ENCODE measurements around the gene SLC44A3. TPM values are rescaled to one million over a fixed set of nuclear protein-coding genes. Genes with fewer than 3 reads are reported as not detected.

The SLC44A3 gene
- total RNA-seq, 2 experiments from 2014 or later = not detected

DNA sequence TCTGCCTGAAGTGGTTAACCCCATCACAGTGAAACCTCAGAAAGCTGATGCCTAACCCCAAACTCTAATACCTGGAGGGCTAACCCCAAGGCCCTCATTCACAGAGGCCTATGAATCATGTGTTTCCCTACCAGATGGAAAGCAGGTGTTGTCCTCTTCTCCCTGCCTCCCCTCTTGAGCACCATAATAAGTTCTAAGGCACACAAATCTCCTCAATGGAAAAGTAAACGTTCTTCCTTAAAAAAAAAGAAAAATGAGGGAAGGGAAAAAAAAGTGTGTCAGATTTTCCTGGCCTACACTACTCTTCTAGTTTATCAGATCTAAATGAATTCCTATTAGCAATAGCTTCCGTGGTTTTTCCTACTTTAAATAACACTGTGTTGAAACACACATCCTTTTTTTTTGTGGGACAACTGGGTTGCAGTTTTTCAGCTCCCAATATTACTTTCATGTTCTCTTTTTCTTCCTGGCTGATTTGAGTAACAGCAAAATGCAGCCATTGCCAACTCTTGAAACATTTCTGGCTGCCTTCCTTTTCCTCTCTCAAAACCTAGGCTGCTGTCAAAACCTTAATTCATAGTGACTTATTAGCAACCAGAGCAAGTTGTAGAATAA, 43.2 kb downstream of the SLC44A3 start:
- DNase-seq (no peak), ATAC-seq (no peak)
- H3K36me3 Mint-ChIP-seq (ENCODE audit: low read depth) = no peaks in the 10 kb centered on the region
- CTCF ChIA-PET = interaction anchor here (1.4 to 4.6 kb wide), 3 partner anchors 9 to 181 kb away, joined by 4 to 31 read pairs (median 13); no protein-coding TSS in a partner anchor
- no peaks in the 10 kb centered on the region for H3K4me1 Mint-ChIP-seq (ENCODE audit: low read depth)
- H3K27me3 Mint-ChIP-seq = peaks cover 2% of the 10 kb centered on the region
- no peaks in the 10 kb centered on the region for H3K9me3 Mint-ChIP-seq
- no peak for TF ChIP-seq CTCF (IDR thresholded peaks at IDR 0.05)
- H3K4me3 Mint-ChIP-seq = no peak overlapping the region
- H3K27ac Mint-ChIP-seq = no peak overlapping the region
- POLR2A ChIA-PET = no interaction called here
- intact Hi-C loops (cut with micrococcal nuclease) = no loop called here

DNA sequence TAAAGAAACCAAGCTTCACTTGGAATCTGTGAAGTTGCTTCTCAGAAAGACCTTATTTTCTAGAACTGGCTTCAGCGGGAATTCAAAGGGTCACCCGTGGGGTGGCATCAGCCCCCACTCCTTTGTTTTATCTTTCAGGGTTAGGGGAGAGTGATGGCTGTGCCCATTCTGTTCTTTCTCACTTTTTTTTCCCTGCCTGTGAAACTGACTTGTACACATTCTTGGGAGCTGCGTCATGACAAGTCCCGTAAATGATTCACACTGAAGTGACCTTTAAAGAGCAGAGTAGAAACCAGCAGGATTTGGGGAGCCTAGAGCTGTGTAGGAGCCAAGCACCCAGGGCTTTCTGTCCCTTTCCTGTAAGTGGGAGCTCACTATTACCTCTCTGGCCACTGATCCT, 43.8 kb downstream of the SLC44A3 start:
- Mint-ChIP-seq H3K27me3 (peaks cover 2% of the 10 kb centered on the region), H3K36me3 (ENCODE audit: low read depth) (no peaks in the 10 kb centered on the region), H3K27ac (no peak overlapping the region), H3K9me3 (no peaks in the 10 kb centered on the region), H3K4me1 (ENCODE audit: low read depth) (no peaks in the 10 kb centered on the region), H3K4me3 (no peak overlapping the region)
- intact Hi-C loops (cut with micrococcal nuclease) = no loop called here
- TF ChIP-seq CTCF (IDR thresholded peaks at IDR 0.05) = no peak
- ChIA-PET POLR2A (no interaction called here), CTCF (interaction anchor here (1.5 to 4.6 kb wide), 3 partner anchors 9 to 179 kb away, joined by 3 to 31 read pairs (median 13); no protein-coding TSS in a partner anchor)
- no peak for DNase-seq
- no peak for ATAC-seq

DNA sequence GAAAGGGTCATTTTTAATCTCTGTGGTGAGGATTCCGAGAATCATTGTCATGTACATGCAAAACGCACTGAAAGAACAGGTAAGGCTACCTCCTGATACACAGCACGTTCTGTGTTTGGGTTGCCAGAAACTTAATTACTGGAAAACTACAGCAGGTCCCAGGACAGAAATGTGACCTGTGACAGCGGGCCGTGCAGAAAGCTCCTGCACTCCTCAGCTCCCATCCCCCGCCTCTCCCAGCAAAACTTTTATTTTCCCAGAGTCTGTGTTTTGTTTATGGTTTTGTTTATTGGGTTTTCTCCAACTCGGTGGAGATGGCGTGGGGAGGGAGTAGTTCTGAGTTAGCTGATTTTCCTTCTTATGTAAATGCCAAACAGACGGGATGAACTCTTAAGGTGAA, 44.7 kb downstream of the SLC44A3 start:
- Mint-ChIP-seq H3K27me3 (no peaks in the 10 kb centered on the region), H3K9me3 (no peaks in the 10 kb centered on the region), H3K27ac (no peak overlapping the region), H3K36me3 (ENCODE audit: low read depth) (no peaks in the 10 kb centered on the region), H3K4me1 (ENCODE audit: low read depth) (no peaks in the 10 kb centered on the region), H3K4me3 (no peak overlapping the region)
- no peak for TF ChIP-seq CTCF (IDR thresholded peaks at IDR 0.05)
- ATAC-seq (no peak), DNase-seq (no peak)
- CTCF ChIA-PET = interaction anchor here (0.8 to 4.6 kb wide), 4 partner anchors 9 to 179 kb away, joined by 3 to 31 read pairs (median 8); no protein-coding TSS in a partner anchor
- intact Hi-C loops (cut with micrococcal nuclease) = no loop called here
- POLR2A ChIA-PET = no interaction called here

DNA sequence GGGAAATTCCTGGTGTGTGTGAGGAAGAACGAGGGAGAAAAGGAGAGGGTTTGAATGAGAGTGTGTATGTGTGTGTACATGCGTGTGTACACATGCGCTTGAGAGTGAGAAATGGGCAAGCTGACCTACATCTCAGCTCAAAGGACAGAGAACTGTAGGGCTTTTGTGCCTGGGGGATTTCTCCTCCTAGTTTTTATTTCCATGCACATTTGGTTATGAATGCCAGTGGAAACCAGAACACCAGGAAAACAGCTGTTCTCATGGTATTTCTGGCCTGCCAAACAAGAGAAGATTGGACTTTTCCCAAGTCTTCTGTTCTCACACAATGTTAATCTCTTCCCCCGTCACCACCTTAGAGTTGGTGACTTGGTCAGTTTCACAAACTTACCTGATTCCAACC, 45.2 kb downstream of the SLC44A3 start:
- no peak for TF ChIP-seq CTCF (IDR thresholded peaks at IDR 0.05)
- no peak for ATAC-seq

GRCh38 chr1:94866164-94866807, 46.1 kb downstream of the SLC44A3 start:
- ChIA-PET CTCF (interaction anchor here (4.6 kb wide), 1 partner anchor 12 kb away, joined by 31 read pairs; no protein-coding TSS in a partner anchor), POLR2A (interaction anchor here (0.7 kb wide), 1 partner anchor 12 kb away, joined by 3 read pairs; no protein-coding TSS in a partner anchor)
- intact Hi-C loops (cut with micrococcal nuclease) = no loop called here
- no peak for TF ChIP-seq CTCF (IDR thresholded peaks at IDR 0.05)
- Mint-ChIP-seq H3K4me3 (no peak overlapping the region), H3K9me3 (no peaks in the 10 kb centered on the region), H3K36me3 (ENCODE audit: low read depth) (no peaks in the 10 kb centered on the region), H3K27ac (no peak overlapping the region), H3K27me3 (no peaks in the 10 kb centered on the region), H3K4me1 (ENCODE audit: low read depth) (no peaks in the 10 kb centered on the region)
- DNase-seq (no peak), ATAC-seq (no peak)

More for the DNA sequence above, 45.2 kb downstream of the SLC44A3 start:
- Mint-ChIP-seq H3K4me3 (no peak overlapping the region), H3K27me3 (no peaks in the 10 kb centered on the region), H3K36me3 (ENCODE audit: low read depth) (no peaks in the 10 kb centered on the region), H3K9me3 (no peaks in the 10 kb centered on the region), H3K4me1 (ENCODE audit: low read depth) (no peaks in the 10 kb centered on the region), H3K27ac (no peak overlapping the region)
- ChIA-PET POLR2A (no interaction called here), CTCF (interaction anchor here (0.8 to 4.6 kb wide), 4 partner anchors 9 to 178 kb away, joined by 3 to 31 read pairs (median 8); no protein-coding TSS in a partner anchor)
- DNase-seq = no peak
- intact Hi-C loops (cut with micrococcal nuclease) = no loop called here

Measured in activated CD8-positive, alpha-beta T cell treated with anti-CD3 and anti-CD28 coated beads for 36 hours (primary cell).